ENCODE data around the gene GRM2.

The GRM2 gene

DNA sequence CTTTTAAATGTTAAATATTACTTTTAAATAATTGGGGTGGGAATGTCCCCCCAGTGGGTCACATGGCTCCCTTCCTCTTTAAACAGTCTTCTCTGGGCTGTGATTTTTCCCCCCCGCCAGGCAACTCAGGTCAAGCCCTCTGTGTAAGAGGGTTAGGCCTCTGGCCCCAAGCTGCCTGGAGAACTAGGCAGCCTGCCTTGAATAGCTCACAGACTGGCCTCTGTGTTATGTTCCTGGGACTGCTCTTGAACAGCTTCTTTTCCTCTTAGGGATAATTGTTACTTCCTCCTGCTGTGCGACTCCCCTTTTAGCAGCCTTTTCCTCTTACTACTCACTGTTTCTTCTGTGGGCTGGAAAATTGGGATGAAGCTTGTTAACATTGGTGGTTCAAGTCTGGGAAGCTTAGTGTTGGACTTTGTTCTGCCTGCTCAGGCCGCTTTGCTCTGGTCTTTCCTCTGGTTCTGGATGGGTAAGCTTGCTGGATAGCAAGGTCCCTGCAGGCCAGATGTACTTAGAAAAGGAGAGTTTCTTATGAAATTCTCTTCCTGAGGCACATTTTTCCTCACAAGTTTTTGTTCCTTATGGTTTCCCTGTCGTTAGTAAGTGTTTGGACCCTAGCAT is 33.6 kb upstream of the GRM2 start:
- H3K9me2 ChIP-seq (replicated peaks; ENCODE audit: insufficient read depth, low read length) = no peaks in the 10 kb centered on the region
- peaks cover 4% of the 10 kb centered on the region; the same call in 1 of the 2 replicates for H3K79me2 ChIP-seq (ENCODE audit: low read length)
- H2AFZ ChIP-seq (ENCODE audit: low read length) = no peak overlapping the region
- no peak for TF ChIP-seq EZH2phosphoT487 (IDR thresholded peaks at IDR 0.05; ENCODE audit: low read length)
- TF ChIP-seq, protein P1, sequence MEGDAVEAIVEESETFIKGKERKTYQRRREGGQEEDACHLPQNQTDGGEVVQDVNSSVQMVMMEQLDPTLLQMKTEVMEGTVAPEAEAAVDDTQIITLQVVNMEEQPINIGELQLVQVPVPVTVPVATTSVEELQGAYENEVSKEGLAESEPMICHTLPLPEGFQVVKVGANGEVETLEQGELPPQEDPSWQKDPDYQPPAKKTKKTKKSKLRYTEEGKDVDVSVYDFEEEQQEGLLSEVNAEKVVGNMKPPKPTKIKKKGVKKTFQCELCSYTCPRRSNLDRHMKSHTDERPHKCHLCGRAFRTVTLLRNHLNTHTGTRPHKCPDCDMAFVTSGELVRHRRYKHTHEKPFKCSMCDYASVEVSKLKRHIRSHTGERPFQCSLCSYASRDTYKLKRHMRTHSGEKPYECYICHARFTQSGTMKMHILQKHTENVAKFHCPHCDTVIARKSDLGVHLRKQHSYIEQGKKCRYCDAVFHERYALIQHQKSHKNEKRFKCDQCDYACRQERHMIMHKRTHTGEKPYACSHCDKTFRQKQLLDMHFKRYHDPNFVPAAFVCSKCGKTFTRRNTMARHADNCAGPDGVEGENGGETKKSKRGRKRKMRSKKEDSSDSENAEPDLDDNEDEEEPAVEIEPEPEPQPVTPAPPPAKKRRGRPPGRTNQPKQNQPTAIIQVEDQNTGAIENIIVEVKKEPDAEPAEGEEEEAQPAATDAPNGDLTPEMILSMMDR (IDR thresholded peaks at IDR 0.05; ENCODE audit: low read length) = no peak
- no peak for TF ChIP-seq EZH2 (optimal IDR thresholded peaks at IDR 0.05; ENCODE audit: low read depth, low read length)
- H3K27ac ChIP-seq (ENCODE audit: low read length) = no peak overlapping the region
- H3F3A ChIP-seq (ENCODE audit: insufficient read depth, low read length) = peaks cover 23% of the 10 kb centered on the region
- no peak overlapping the region for H3K9ac ChIP-seq (ENCODE audit: low read length)
- no peaks in the 10 kb centered on the region for H3K9me3 ChIP-seq (replicated peaks; ENCODE audit: insufficient read depth, low read length)
- no peak overlapping the region for H3K4me3 ChIP-seq (ENCODE audit: low read length)
- peaks cover 15% of the 10 kb centered on the region for H3K4me1 ChIP-seq (ENCODE audit: low read length)
- no peak overlapping the region for H3K4me2 ChIP-seq (ENCODE audit: low read depth, low read length)
- H3K27me3 ChIP-seq (replicated peaks; ENCODE audit: insufficient read depth, low read length) = no peaks in the 10 kb centered on the region
- H3K36me3 ChIP-seq (replicated peaks; ENCODE audit: insufficient read depth, low read length) = no peaks in the 10 kb centered on the region
- H4K20me1 ChIP-seq (ENCODE audit: insufficient read depth, low read length) = no peaks in the 10 kb centered on the region
- no peak for DNase-seq

DNA sequence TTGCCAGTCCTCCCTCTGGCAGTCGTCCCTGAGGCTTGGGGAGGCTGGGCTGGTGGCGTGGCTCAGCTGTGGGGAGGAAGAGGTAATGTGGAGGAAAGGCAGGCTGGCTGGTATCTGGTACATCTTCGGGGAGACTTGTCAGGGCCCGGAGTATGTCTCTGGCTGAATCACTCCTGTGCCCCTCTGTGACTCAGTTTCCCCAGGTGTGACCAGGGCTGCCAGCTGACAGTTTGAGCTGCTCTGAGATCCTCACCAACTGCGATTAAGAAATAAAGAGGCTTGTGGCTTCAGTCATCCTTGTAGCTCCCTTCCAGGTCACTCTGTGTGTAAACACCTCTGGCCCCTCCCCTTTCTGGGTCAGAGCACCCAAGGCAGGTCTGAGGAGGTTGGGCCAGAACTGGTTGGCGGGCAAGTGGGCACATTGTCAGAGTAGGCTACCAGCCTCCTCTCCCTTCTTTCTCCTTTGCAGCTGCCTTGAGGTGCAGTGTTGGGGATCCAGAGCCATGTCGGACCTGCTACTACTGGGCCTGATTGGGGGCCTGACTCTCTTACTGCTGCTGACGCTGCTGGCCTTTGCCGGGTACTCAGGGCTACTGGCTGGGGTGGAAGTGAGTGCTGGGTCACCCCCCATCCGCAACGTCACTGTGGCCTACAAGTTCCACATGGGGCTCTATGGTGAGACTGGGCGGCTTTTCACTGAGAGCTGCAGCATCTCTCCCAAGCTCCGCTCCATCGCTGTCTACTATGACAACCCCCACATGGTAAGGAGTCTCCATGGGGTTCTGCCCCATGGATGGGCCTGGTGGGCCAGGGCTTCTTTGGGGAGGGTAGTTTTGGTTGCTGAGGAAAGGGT is 32.8 kb upstream of the GRM2 start:
- H3K9me3 ChIP-seq (replicated peaks; ENCODE audit: insufficient read depth, low read length) = no peaks in the 10 kb centered on the region
- peaks cover 23% of the 10 kb centered on the region for H3F3A ChIP-seq (ENCODE audit: insufficient read depth, low read length)
- no peaks in the 10 kb centered on the region for H3K9me2 ChIP-seq (replicated peaks; ENCODE audit: insufficient read depth, low read length)
- H3K4me3 ChIP-seq (ENCODE audit: low read length) = no peak overlapping the region
- peaks cover 15% of the 10 kb centered on the region for H3K4me1 ChIP-seq (ENCODE audit: low read length)
- H3K4me2 ChIP-seq (ENCODE audit: low read depth, low read length) = no peak overlapping the region
- no peaks in the 10 kb centered on the region for H3K27me3 ChIP-seq (replicated peaks; ENCODE audit: insufficient read depth, low read length)
- H3K79me2 ChIP-seq (ENCODE audit: low read length) = peaks cover 4% of the 10 kb centered on the region; the same call in 1 of the 2 replicates
- no peak for DNase-seq
- TF ChIP-seq EZH2phosphoT487 (IDR thresholded peaks at IDR 0.05; ENCODE audit: low read length) = no peak
- TF ChIP-seq, protein P1 (IDR thresholded peaks at IDR 0.05; ENCODE audit: low read length) = no peak
- TF ChIP-seq EZH2 (optimal IDR thresholded peaks at IDR 0.05; ENCODE audit: low read depth, low read length) = no peak
- H2AFZ ChIP-seq (ENCODE audit: low read length) = no peak overlapping the region
- no peak overlapping the region for H3K9ac ChIP-seq (ENCODE audit: low read length)
- H3K36me3 ChIP-seq (replicated peaks; ENCODE audit: insufficient read depth, low read length) = no peaks in the 10 kb centered on the region
- no peak overlapping the region for H3K27ac ChIP-seq (ENCODE audit: low read length)
- H4K20me1 ChIP-seq (ENCODE audit: insufficient read depth, low read length) = no peaks in the 10 kb centered on the region

- Histone ChIP-seq H3K9ac (ENCODE audit: low read length) (no peak overlapping the region), H3K9me2 (replicated peaks; ENCODE audit: insufficient read depth, low read length) (no peaks in the 10 kb centered on the region), H3K9me3 (replicated peaks; ENCODE audit: insufficient read depth, low read length) (no peaks in the 10 kb centered on the region), H3K4me1 (ENCODE audit: low read length) (peaks cover 11% of the 10 kb centered on the region), H3K27me3 (replicated peaks; ENCODE audit: insufficient read depth, low read length) (no peaks in the 10 kb centered on the region), H2AFZ (ENCODE audit: low read length) (no peak overlapping the region), H3K4me3 (ENCODE audit: low read length) (no peak overlapping the region), H3K36me3 (replicated peaks; ENCODE audit: insufficient read depth, low read length) (no peaks in the 10 kb centered on the region), H3K79me2 (ENCODE audit: low read length) (peaks cover 4% of the 10 kb centered on the region; the same call in 1 of the 2 replicates), H3K27ac (ENCODE audit: low read length) (no peak overlapping the region), H3F3A (ENCODE audit: insufficient read depth, low read length) (peaks cover 20% of the 10 kb centered on the region), H4K20me1 (ENCODE audit: insufficient read depth, low read length) (no peaks in the 10 kb centered on the region), H3K4me2 (ENCODE audit: low read depth, low read length) (no peak overlapping the region)
- no peak for DNase-seq
- no peak for TF ChIP-seq EZH2phosphoT487 (IDR thresholded peaks at IDR 0.05; ENCODE audit: low read length)
These were observed 31.7 kb upstream of the GRM2 start for GRCh38 chr3:51675201-51675611.

All from MM.1S (cell line).